Lung (tissue), 12 donors: ENCODE data around the gene MOGAT1. TPM values are rescaled to one million over a fixed set of nuclear protein-coding genes. Genes with fewer than 3 reads are reported as not detected.
"Not testable (repeated sequence)": the region's sequence is repeated elsewhere in the genome, so short reads cannot be mapped to it uniquely, and the experiment has no call there.

ENCODE experiments used
- ATAC-seq: fragments of 200-7000 bp; cut with Tn5 transposase; one replicate; pipeline ENCODE4 v1.9.1; 2020; ENCODE audit warnings: moderate number of reproducible peaks; ENCODE audit not compliant: insufficient read depth, low FRiP score
- DNase-seq, 3 donors: peaks; one replicate each; pipeline ENCODE4 v3.0.0-alpha.2; 2013 to 2017
- H3K27ac ChIP-seq, 2 donors: one replicate each; pipeline ENCODE4 v1.5.1; 2013; ENCODE audit warnings: mild to moderate bottlenecking in 2 of 2, moderate library complexity in 2 of 2, control low read depth in 1 of 2, inconsistent platforms in 1 of 2, low read depth in 1 of 2, low read length in 1 of 2
- H3K27me3 ChIP-seq, 3 donors: one replicate each; pipeline ENCODE4 v1.5.1; 2013; ENCODE audit warnings: low read length in 2 of 3; ENCODE audit not compliant: control insufficient read depth in 3 of 3, insufficient read depth in 3 of 3
- H3K36me3 ChIP-seq, 4 donors: one replicate each; pipeline ENCODE4 v1.5.1; 2013; ENCODE audit warnings: low read length in 4 of 4, mild to moderate bottlenecking in 1 of 4, moderate library complexity in 1 of 4; ENCODE audit not compliant: control insufficient read depth in 4 of 4, insufficient read depth in 4 of 4
- H3K4me1 ChIP-seq, 5 donors: one replicate each; pipeline ENCODE4 v1.5.1; 2013; ENCODE audit warnings: low read length in 5 of 5, mild to moderate bottlenecking in 2 of 5, moderate library complexity in 1 of 5; ENCODE audit not compliant: control insufficient read depth in 5 of 5, insufficient read depth in 5 of 5
- H3K4me3 ChIP-seq: one replicate; pipeline ENCODE4 v1.5.1; 2013; ENCODE audit warnings: mild to moderate bottlenecking, control low read depth, moderate library complexity
- H3K9ac ChIP-seq, 2 donors: one replicate each; pipeline ENCODE4 v1.5.1; 2013; ENCODE audit warnings: low read length in 2 of 2, control low read depth in 1 of 2; ENCODE audit not compliant: insufficient read depth in 1 of 2
- H3K9me3 ChIP-seq, 4 donors: one replicate each; pipeline ENCODE4 v1.5.1; 2013; ENCODE audit warnings: low read length in 3 of 4, mild to moderate bottlenecking in 1 of 4, moderate library complexity in 1 of 4; ENCODE audit not compliant: control insufficient read depth in 4 of 4, insufficient read depth in 3 of 4
- WGBS, 2 donors: extraction: QIAGEN DNeasy Blood & Tissue Kit; methylation state at CpG; one replicate each; pipeline ENCODE4 v1.1.7; 2013; 5-methylcytosine and 5-hydroxymethylcytosine counted together
- polyA plus RNA-seq, 2 donors: library from polyadenylated mRNA; stranded (reverse); fragments of 200-250 nt; gene quantifications; one replicate each; pipeline ENCODE4 v1.2.1, GENCODE V29; 2013
- total RNA-seq, 2 donors: library from RNA; depleted of rRNA in 1 of 2; stranded (reverse); fragments of >200 nt in 1 of 2; gene quantifications; one replicate each; pipeline ENCODE4 v1.2.1, GENCODE V29; 2014 to 2021
- TF ChIP-seq, protein P1 (sequence below): IDR thresholded peaks from 2 replicates; pipeline ENCODE4 v1.5.1; 2012; ENCODE audit warnings: mild to moderate bottlenecking; ENCODE audit errors: control extremely low read depth, extremely low read depth
- donor health status: control.
- donor health status: control.
- donor health status: Bipolar disorder and iron deficiency.
- donor health status: healthy.
- donor health status: DM: yes; HTN: yes; CAD: no.

The MOGAT1 gene
- total and polyA plus RNA-seq, 4 donors: 0.08 to 1.7 (median 0.18) TPM; not detected in 1

DNA sequence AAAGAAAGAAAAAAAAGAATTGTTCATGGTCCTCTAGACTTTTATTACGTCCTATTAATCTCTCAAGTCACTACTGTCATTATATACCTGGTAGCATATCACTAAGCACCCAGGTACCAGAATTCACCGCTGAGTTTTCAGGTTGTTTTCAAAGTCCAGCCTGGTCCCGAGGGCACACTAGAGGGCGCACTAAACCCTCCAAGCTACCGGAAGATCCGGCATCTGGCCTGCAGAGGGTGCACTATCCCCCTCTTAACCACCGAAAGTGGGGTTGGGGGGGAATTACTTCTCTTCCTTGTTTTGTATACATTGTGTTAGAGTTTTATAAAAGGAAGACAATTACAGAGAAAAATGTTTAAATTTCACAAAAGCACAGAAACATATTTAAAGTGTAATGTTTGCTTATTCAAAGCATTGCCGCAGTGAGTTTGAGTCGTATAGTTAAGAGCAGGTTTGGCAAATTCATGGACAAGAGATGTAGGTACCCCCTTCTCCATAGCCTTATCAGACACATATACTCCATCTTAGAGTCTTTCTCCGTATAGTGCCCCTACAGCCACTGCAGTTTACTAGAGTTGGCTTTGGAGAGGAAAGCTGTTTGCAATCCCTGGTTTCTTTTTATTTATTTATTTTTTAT lies 19.2 kb downstream of the MOGAT1 start:
- Histone ChIP-seq H3K27me3 (no peaks in the 10 kb centered on the region), H3K9ac (no peak overlapping the region), H3K36me3 (no peaks in the 10 kb centered on the region), H3K9me3 (no peaks in the 10 kb centered on the region), H3K27ac (no peak overlapping the region), H3K4me1 (peaks cover 0 to 8% (median 0%) of the 10 kb centered on the region in 5 donors), H3K4me3 (no peak overlapping the region)
- DNase-seq (peak; percentile 82 to 88 (median 84)), ATAC-seq (peak; percentile 93)
- TF ChIP-seq, protein P1, sequence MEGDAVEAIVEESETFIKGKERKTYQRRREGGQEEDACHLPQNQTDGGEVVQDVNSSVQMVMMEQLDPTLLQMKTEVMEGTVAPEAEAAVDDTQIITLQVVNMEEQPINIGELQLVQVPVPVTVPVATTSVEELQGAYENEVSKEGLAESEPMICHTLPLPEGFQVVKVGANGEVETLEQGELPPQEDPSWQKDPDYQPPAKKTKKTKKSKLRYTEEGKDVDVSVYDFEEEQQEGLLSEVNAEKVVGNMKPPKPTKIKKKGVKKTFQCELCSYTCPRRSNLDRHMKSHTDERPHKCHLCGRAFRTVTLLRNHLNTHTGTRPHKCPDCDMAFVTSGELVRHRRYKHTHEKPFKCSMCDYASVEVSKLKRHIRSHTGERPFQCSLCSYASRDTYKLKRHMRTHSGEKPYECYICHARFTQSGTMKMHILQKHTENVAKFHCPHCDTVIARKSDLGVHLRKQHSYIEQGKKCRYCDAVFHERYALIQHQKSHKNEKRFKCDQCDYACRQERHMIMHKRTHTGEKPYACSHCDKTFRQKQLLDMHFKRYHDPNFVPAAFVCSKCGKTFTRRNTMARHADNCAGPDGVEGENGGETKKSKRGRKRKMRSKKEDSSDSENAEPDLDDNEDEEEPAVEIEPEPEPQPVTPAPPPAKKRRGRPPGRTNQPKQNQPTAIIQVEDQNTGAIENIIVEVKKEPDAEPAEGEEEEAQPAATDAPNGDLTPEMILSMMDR: peak; percentile 85
- WGBS, 2 donors: 29 to 33% methylated on average over 10 of the region's 10 CpGs

DNA sequence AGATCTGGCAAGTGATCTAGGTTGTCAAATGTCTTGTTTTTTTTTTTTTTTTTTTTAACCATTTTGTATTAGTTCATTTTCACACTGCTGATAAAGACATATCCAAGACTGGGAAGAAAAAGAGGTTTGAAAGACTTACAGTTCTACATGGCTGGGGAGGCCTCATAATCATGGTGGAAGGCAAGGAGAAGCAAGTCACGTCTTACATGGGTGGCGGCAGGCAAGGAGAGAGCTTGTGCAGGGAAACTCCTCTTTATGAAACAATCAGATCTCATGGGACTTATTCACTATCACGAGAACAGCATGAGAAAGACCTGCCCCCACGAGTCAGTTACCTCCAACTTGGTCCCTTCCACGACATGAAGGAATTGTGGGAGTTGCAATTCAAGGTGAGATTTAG lies 22.0 kb downstream of the MOGAT1 start:
- WGBS, 2 donors: 79 to 100% methylated on average over 5 of the region's 5 CpGs

DNA sequence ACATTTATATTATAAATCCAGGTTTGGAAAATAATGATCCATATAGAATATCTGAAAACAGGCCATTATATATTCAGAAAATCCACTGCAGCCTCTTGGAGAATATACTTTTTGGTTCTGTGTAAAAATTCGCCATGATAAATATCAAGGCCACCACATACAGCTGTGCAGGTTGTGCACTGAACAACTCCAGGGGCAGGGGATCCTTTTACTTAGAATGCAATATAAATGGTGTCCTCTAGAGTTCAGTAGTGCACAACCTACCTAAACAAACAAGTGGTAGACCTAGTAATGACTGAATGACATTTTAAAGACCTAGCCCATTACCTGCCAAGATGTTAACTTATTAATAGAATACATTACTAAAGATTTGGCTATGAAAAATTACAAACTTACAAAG lies 22.4 kb downstream of the MOGAT1 start:
- H3K4me3 ChIP-seq: no peak overlapping the region

More for the DNA sequence above, 22.0 kb downstream of the MOGAT1 start:
- not testable (repeated sequence) for H3K27me3 ChIP-seq, H3K4me3 ChIP-seq, H3K27ac ChIP-seq, H3K4me1 ChIP-seq, DNase-seq, H3K9ac ChIP-seq, H3K36me3 ChIP-seq, H3K9me3 ChIP-seq, ATAC-seq

DNA sequence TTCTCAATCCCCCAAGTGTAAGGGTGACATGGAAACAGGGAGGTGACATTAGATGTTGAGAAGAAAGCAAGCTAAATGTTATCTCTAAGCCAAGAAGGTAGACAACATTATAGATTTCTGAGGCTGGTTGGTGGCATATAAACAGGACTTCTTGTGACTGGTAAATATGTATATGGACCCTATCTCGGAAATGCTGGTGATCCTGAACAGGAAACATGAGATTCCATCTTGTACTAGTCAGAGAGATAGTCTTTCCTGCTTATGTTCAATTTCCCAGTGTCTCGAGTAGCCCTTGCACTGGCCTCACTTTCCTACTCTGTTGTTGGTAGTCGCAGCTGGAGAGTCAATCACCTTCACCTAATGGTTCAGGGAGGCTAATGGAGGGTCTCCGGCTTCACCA lies 26.8 kb downstream of the MOGAT1 start:
- 84 to 98% methylated on average over 4 of the region's 4 CpGs for WGBS, 2 donors
- H3K36me3 ChIP-seq: no peaks in the 10 kb centered on the region

More for the DNA sequence above, 22.4 kb downstream of the MOGAT1 start:
- TF ChIP-seq, protein P1: no peak
- 95 to 97% methylated on average over 1 of the region's 1 CpG for WGBS, 2 donors
- Histone ChIP-seq H3K9me3 (no peaks in the 10 kb centered on the region), H3K27me3 (no peaks in the 10 kb centered on the region), H3K9ac (no peak overlapping the region), H3K36me3 (no peaks in the 10 kb centered on the region), H3K4me1 (peaks cover 0 to 8% (median 0%) of the 10 kb centered on the region in 5 donors), H3K27ac (no peak overlapping the region)
- ATAC-seq (no peak), DNase-seq (no peak)

More for the DNA sequence above, 26.8 kb downstream of the MOGAT1 start:
- ATAC-seq (no peak), DNase-seq (no peak)
- Histone ChIP-seq H3K27me3 (no peaks in the 10 kb centered on the region), H3K27ac (no peak overlapping the region), H3K9me3 (no peaks in the 10 kb centered on the region), H3K4me1 (peaks cover 0 to 8% (median 0%) of the 10 kb centered on the region in 5 donors), H3K4me3 (no peak overlapping the region), H3K9ac (no peak overlapping the region)
- TF ChIP-seq, protein P1: no peak
